GM19455 (cell line): ENCODE measurements around the gene FAM8A1.

ENCODE experiments used
- ATAC-seq: cut with Tn5 transposase; IDR thresholded peaks from one replicate; pipeline ENCODE4 v1.9.1; 2021; ENCODE audit not compliant: unreplicated experiment

Gene FAM8A1

DNA sequence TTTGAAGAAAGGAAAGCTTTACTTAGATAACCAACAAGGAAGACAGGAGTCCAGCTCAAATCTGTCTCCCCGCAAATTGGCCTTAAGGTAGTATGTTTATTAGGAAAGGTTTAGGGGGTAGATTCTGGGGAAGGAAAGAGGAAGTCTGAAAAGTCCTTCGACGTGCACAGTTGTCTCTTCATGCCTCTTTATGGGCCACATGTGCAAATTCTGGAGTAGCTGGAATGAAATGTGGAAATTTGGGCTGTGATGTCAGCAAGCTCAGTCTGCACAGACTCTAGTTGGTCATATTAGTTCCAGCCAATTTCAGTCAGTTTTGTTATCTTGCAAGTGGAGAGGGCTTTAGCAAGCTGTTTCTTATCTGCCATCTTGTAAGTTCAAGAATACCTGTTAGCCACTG is 56.5 kb downstream of the FAM8A1 start:
- no peak for ATAC-seq
